H9 (cell line): Measurements from ENCODE around the gene CCR2. TPM values are rescaled to one million over a fixed set of nuclear protein-coding genes. Genes with fewer than 3 reads are reported as not detected.

Experiments used
- DNase-seq: peaks from one replicate; pipeline ENCODE4 v3.0.0-alpha.2; 2017
- H2AFZ ChIP-seq: one replicate; pipeline ENCODE4 v1.6.1; 2013; ENCODE audit warnings: mild to moderate bottlenecking, low read length, control low read depth, moderate library complexity
- H2AK5ac ChIP-seq: 2 replicates; pipeline ENCODE4 v1.6.1; 2013; ENCODE audit warnings: low read length, control low read depth, mixed read lengths; ENCODE audit not compliant: insufficient read length
- H2BK120ac ChIP-seq: one replicate; pipeline ENCODE4 v1.6.1; 2013; ENCODE audit warnings: low read depth, mild to moderate bottlenecking, low read length, control low read depth, inconsistent platforms; ENCODE audit not compliant: poor library complexity, severe bottlenecking
- H2BK12ac ChIP-seq: 2 replicates; pipeline ENCODE4 v1.6.1; 2013; ENCODE audit warnings: low read length, control low read depth, mixed read lengths, low read depth; ENCODE audit not compliant: insufficient read length
- H2BK15ac ChIP-seq: 2 replicates; pipeline ENCODE4 v1.6.1; 2013; ENCODE audit warnings: low read depth, low read length, control low read depth
- H2BK20ac ChIP-seq: one replicate; pipeline ENCODE4 v1.6.1; 2013; ENCODE audit warnings: low read depth, mild to moderate bottlenecking, low read length, control low read depth, inconsistent platforms; ENCODE audit not compliant: poor library complexity, severe bottlenecking
- H2BK5ac ChIP-seq: 2 replicates; pipeline ENCODE4 v1.6.1; 2013; ENCODE audit warnings: low read length, control low read depth, mixed read lengths; ENCODE audit not compliant: insufficient read length
- H3K14ac ChIP-seq: 2 replicates; pipeline ENCODE4 v1.6.1; 2013; ENCODE audit warnings: low read length, control low read depth; ENCODE audit not compliant: insufficient read depth
- H3K18ac ChIP-seq: 2 replicates; pipeline ENCODE4 v1.6.1; 2013; ENCODE audit warnings: low read depth, mild to moderate bottlenecking, mixed read lengths, low read length, control low read depth; ENCODE audit not compliant: insufficient read length
- H3K23ac ChIP-seq: 2 replicates; pipeline ENCODE4 v1.6.1; 2013; ENCODE audit warnings: low read length, control low read depth, mixed read lengths, low read depth; ENCODE audit not compliant: insufficient read length
- H3K23me2 ChIP-seq: 2 replicates; pipeline ENCODE4 v1.6.1; 2013; ENCODE audit warnings: low read depth, mild to moderate bottlenecking, mixed read lengths, low read length, control low read depth; ENCODE audit not compliant: insufficient read length, poor library complexity, severe bottlenecking
- H3K27ac ChIP-seq: 2 replicates; pipeline ENCODE4 v1.5.1; 2013; ENCODE audit warnings: low read length, control low read depth, mixed read lengths, low read depth; ENCODE audit not compliant: insufficient read length
- H3K27me3 ChIP-seq: 2 replicates; pipeline ENCODE4 v1.6.1; 2013; ENCODE audit warnings: low read length, control low read depth, inconsistent platforms; ENCODE audit not compliant: insufficient read depth
- H3K4ac ChIP-seq: 2 replicates; pipeline ENCODE4 v1.6.1; 2013; ENCODE audit warnings: low read depth, mild to moderate bottlenecking, control low read depth, inconsistent platforms, low read length, moderate library complexity
- H3K4me1 ChIP-seq: 2 replicates; pipeline ENCODE4 v1.6.1; 2013; ENCODE audit warnings: low read length, control low read depth, inconsistent platforms; ENCODE audit not compliant: insufficient read depth
- H3K4me2 ChIP-seq: 2 replicates; pipeline ENCODE4 v1.6.1; 2013; ENCODE audit warnings: low read length, control low read depth, mixed read lengths; ENCODE audit not compliant: insufficient read length, insufficient read depth
- H3K56ac ChIP-seq: 2 replicates; pipeline ENCODE4 v1.6.1; 2013; ENCODE audit warnings: low read depth, mild to moderate bottlenecking, mixed read lengths, low read length, control low read depth; ENCODE audit not compliant: insufficient read length
- H3K79me1 ChIP-seq: 2 replicates; pipeline ENCODE4 v1.6.1; 2013; ENCODE audit warnings: low read depth, mild to moderate bottlenecking, moderate library complexity, low read length, control low read depth, inconsistent platforms; ENCODE audit not compliant: insufficient read depth, poor library complexity, severe bottlenecking
- H3K79me2 ChIP-seq: 2 replicates; pipeline ENCODE4 v1.6.1; 2013; ENCODE audit warnings: low read length, control low read depth, inconsistent platforms; ENCODE audit not compliant: insufficient read depth
- H3K9ac ChIP-seq: 2 replicates; pipeline ENCODE4 v1.6.1; 2013; ENCODE audit warnings: low read length, control low read depth, mixed read lengths; ENCODE audit not compliant: insufficient read length; ENCODE audit errors: extremely low read depth
- H3K9me3 ChIP-seq: one replicate; pipeline ENCODE4 v1.6.1; 2013; ENCODE audit warnings: low read depth, low read length, inconsistent platforms; ENCODE audit not compliant: control insufficient read depth
- H3T11ph ChIP-seq: one replicate; pipeline ENCODE4 v1.6.1; 2013; ENCODE audit warnings: mild to moderate bottlenecking, low read length, control low read depth, inconsistent platforms
- H4K20me1 ChIP-seq: one replicate; pipeline ENCODE4 v1.6.1; 2013; ENCODE audit not compliant: control insufficient read depth, insufficient read length, insufficient read depth
- H4K5ac ChIP-seq: 2 replicates; pipeline ENCODE4 v1.6.1; 2013; ENCODE audit warnings: low read depth, mild to moderate bottlenecking, mixed read lengths, low read length, control low read depth; ENCODE audit not compliant: insufficient read length
- H4K8ac ChIP-seq: replicated peaks from 2 replicates; pipeline ENCODE4 v1.6.1; 2013; ENCODE audit warnings: low read length, control low read depth, mixed read lengths, low read depth; ENCODE audit not compliant: insufficient read length
- H4K91ac ChIP-seq: 2 replicates; pipeline ENCODE4 v1.6.1; 2013; ENCODE audit warnings: low read depth, mild to moderate bottlenecking, moderate library complexity, mixed read lengths, low read length, control low read depth; ENCODE audit not compliant: insufficient read length
- H3K27ac Mint-ChIP-seq, 3 experiments: 2 replicates in 2 of 3; 3 replicates in 1 of 3; pipeline ENCODE4 v1.8.0; 2020 to 2021; ENCODE audit warnings: mixed read lengths in 3 of 3, mild to moderate bottlenecking in 1 of 3, moderate library complexity in 1 of 3
- H3K27me3 Mint-ChIP-seq: 2 replicates; pipeline ENCODE4 v1.8.0; 2021; ENCODE audit warnings: low read depth, mild to moderate bottlenecking, moderate library complexity, mixed read lengths
- H3K36me3 Mint-ChIP-seq, 3 experiments: 2 replicates in 2 of 3; 3 replicates in 1 of 3; pipeline ENCODE4 v1.8.0; 2020 to 2021; ENCODE audit warnings: low read depth in 3 of 3, mixed read lengths in 3 of 3; ENCODE audit not compliant: insufficient read depth in 1 of 3
- H3K4me1 Mint-ChIP-seq, 2 experiments: 2 replicates each; pipeline ENCODE4 v1.8.0; 2020; ENCODE audit warnings: mixed read lengths in 2 of 2
- H3K4me3 Mint-ChIP-seq, 2 experiments: 2 replicates in 1 of 2; 3 replicates in 1 of 2; pipeline ENCODE4 v1.8.0; 2020 to 2021; ENCODE audit warnings: mild to moderate bottlenecking in 2 of 2, mixed read lengths in 2 of 2, moderate library complexity in 1 of 2
- H3K9me3 Mint-ChIP-seq, 2 experiments: 2 replicates in 1 of 2; 3 replicates in 1 of 2; pipeline ENCODE4 v1.8.0; 2020; ENCODE audit warnings: mild to moderate bottlenecking in 2 of 2, mixed read lengths in 2 of 2, moderate library complexity in 1 of 2
- CTCF ChIP-seq: fragments of 200-600 bp; sonication (generic); conservative IDR thresholded peaks from 3 replicates; pipeline ENCODE4 v1.8.0; 2021; ENCODE audit warnings: antibody characterized with exemption, mild to moderate bottlenecking
- WGBS: extraction: QIAGEN DNeasy Blood & Tissue Kit; methylation state at CpG from one replicate; pipeline ENCODE4 v1.1.7; 2013; ENCODE audit warnings: missing lambda C conversion rate, low lambda C conversion rate, mixed read lengths; ENCODE audit not compliant: insufficient read length; ENCODE audit errors: extremely low coverage; 5-methylcytosine and 5-hydroxymethylcytosine counted together
- total RNA-seq: library from RNA; stranded (reverse); gene quantifications from 2 replicates; pipeline ENCODE4 v1.2.1, GENCODE V29; 2021

CCR2 gene
- total RNA-seq, 1 experiment from 2014 or later, result not detected

GRCh38 chr3:46380471-46381221 is 26.7 kb downstream of the CCR2 start:
- H2BK15ac ChIP-seq, result no peak overlapping the region
- no peaks in the 10 kb centered on the region for H4K20me1 ChIP-seq
- no peak overlapping the region for H2BK20ac ChIP-seq
- no peaks in the 10 kb centered on the region for H3K79me1 ChIP-seq
- H3K23ac ChIP-seq, result no peak overlapping the region
- H2BK120ac ChIP-seq, result no peak overlapping the region
- H2BK12ac ChIP-seq, result no peak overlapping the region
- H3K23me2 ChIP-seq, result no peaks in the 10 kb centered on the region
- H3K4me1 ChIP-seq, result peaks cover 10% of the 10 kb centered on the region; the same call in 1 of the 2 replicates
- Mint-ChIP-seq H3K27ac (0 out of 7 replicates have a peak overlapping the region, but pooled peaks of 1 of the 3 experiments have one; percentile 15), H3K9me3 (no peaks in the 10 kb centered on the region; a peak in 1 of 5 replicates), H3K4me3 (no peak overlapping the region), H3K27me3 (peaks cover 2% of the 10 kb centered on the region; the same call in 1 of the 2 replicates), H3K36me3 (no peaks in the 10 kb centered on the region), H3K4me1 (peaks cover 31 to 34% of the 10 kb centered on the region in 2 experiments)
- H3K9me3 ChIP-seq, result no peaks in the 10 kb centered on the region
- H3K56ac ChIP-seq, result no peak overlapping the region
- no peaks in the 10 kb centered on the region for H3K27me3 ChIP-seq
- H4K8ac ChIP-seq, result no peak overlapping the region
- WGBS, result no CpG with 5 or more reads among the region's 8 CpGs
- no peak overlapping the region for H2BK5ac ChIP-seq
- H3K18ac ChIP-seq, result no peak overlapping the region
- H3K14ac ChIP-seq, result no peak overlapping the region
- no peak overlapping the region for H3K4ac ChIP-seq
- no peak overlapping the region for H2AFZ ChIP-seq
- no peak overlapping the region for H3K4me2 ChIP-seq
- no peak for TF ChIP-seq CTCF
- H2AK5ac ChIP-seq, result no peak overlapping the region
- H4K91ac ChIP-seq, result no peak overlapping the region
- H3K27ac ChIP-seq, result no peak overlapping the region
- no peak overlapping the region for H3T11ph ChIP-seq
- DNase-seq, result peak; percentile 33
- no peaks in the 10 kb centered on the region for H3K79me2 ChIP-seq
- no peak overlapping the region for H3K9ac ChIP-seq
- H4K5ac ChIP-seq, result no peak overlapping the region
